Measurements from ENCODE around the gene COL6A3. TPM values are rescaled to one million over a fixed set of nuclear protein-coding genes. Genes with fewer than 3 reads are reported as not detected.

The COL6A3 gene
- total and polyA plus RNA-seq, 2 of the 13 experiments (the other 11 are each of a cell fraction or from before 2014, with no cell fraction given): 0.03 TPM; not detected in 1

DNA sequence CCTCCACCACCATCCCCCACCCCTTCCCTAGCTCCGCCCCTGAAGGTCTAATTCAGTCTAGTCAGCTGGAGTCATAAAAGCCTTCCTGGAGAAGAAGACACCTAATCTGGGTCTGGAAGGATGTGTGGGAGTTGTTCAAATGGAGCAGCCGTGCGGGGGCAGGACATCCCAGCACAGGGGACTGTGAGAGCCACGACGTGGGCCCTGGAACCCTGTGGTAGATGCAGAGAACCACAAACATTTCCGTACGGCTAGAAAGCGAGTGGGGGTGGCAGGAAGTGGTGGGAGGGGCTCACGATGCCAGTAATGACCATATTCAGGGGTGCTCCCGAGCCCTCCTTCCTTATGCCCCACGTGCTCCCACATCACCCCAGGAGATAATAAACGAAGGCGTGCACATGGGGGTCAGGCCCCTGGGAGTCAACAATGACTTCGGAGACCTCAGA lies 20.9 kb upstream of the COL6A3 start:
- POLR2A ChIA-PET: no interaction called here
- Histone ChIP-seq H3K79me2 (ENCODE audit: insufficient read depth, low read length) (no peaks in the 10 kb centered on the region), H3K27me3 (ENCODE audit: control insufficient read depth in 1 of 2, insufficient read depth in 2 of 2, low read length in 2 of 2) (peaks cover 4 to 46% of the 10 kb centered on the region in 2 experiments), H4K20me1 (ENCODE audit: insufficient read depth, low read length) (no peaks in the 10 kb centered on the region), H2AFZ (ENCODE audit: low read length) (no peak overlapping the region), H3K4me2 (ENCODE audit: low read depth, low read length) (no peak overlapping the region), H3K27ac (ENCODE audit: extremely low read length, insufficient read depth, low read length) (no peak overlapping the region), H3K4me1 (ENCODE audit: insufficient read depth, low read length) (no peaks in the 10 kb centered on the region), H3K4me3 (replicated peaks in 1 of 3; ENCODE audit: insufficient read depth in 1 of 3, low read depth in 2 of 3, low read length in 3 of 3) (no peak overlapping the region), H3K36me3 (replicated peaks in 1 of 2; ENCODE audit: control insufficient read depth in 1 of 2, insufficient read depth in 2 of 2, low read length in 2 of 2) (no peaks in the 10 kb centered on the region), H3K9ac (ENCODE audit: insufficient read depth, low read depth, low read length) (no peak overlapping the region), H3K9me3 (ENCODE audit: low read length) (no peaks in the 10 kb centered on the region)
- 5% methylated on average over 13 of the region's 14 CpGs for WGBS (ENCODE audit: low lambda C conversion rate)
- DNase-seq (ENCODE audit: low spot score): no peak
- ATAC-seq: no peak
- intact Hi-C loops (cut with micrococcal nuclease; ENCODE audit: unreplicated experiment) (no loop called here), in situ Hi-C loops (cut with HindIII; ENCODE audit: extremely low pct_ligation_motif_present, low pct_unique_long_range_greater_than_20kb) (no loop called here)
- BruUV-seq (replicated peaks): no TSS peak
- FAIRE-seq: no peak
- TF ChIP-seq SOX6 (IDR thresholded peaks at IDR 0.05): no peak
- TF ChIP-seq SOX6 (CRISPR knock-in tag; IDR thresholded peaks at IDR 0.05): no peak
- no peak for TF ChIP-seq RORA (CRISPR knock-in tag; IDR thresholded peaks at IDR 0.05)
- no peak for TF ChIP-seq BHLHE40 (IDR thresholded peaks at IDR 0.05; ENCODE audit: low read length)
- TF ChIP-seq NBN (conservative IDR thresholded peaks at IDR 0.05): no peak
- no peak for TF ChIP-seq CHD2 (IDR thresholded peaks at IDR 0.05; ENCODE audit: low read depth, low read length)
- no peak for TF ChIP-seq THYN1 (CRISPR knock-in tag; IDR thresholded peaks at IDR 0.05; ENCODE audit: borderline replicate concordance, low read depth)
- no peak for TF ChIP-seq TOPORS (CRISPR knock-in tag; IDR thresholded peaks at IDR 0.05)
- no peak for TF ChIP-seq SNAPC4 (CRISPR knock-in tag; IDR thresholded peaks at IDR 0.05)
- no peak for TF ChIP-seq SNAI1 (CRISPR knock-in tag; IDR thresholded peaks at IDR 0.05; ENCODE audit: borderline replicate concordance)
- no peak for TF ChIP-seq SP4 (CRISPR knock-in tag; IDR thresholded peaks at IDR 0.05)
- no peak for TF ChIP-seq MATR3 (CRISPR knock-in tag; IDR thresholded peaks at IDR 0.05)
- no peak for TF ChIP-seq ZBTB42 (CRISPR knock-in tag; IDR thresholded peaks at IDR 0.05)
- no peak for TF ChIP-seq IRF2 (CRISPR knock-in tag; IDR thresholded peaks at IDR 0.05)
- no peak for TF ChIP-seq CHCHD3 (CRISPR knock-in tag; IDR thresholded peaks at IDR 0.05)
- TF ChIP-seq ZNF296 (CRISPR knock-in tag; conservative IDR thresholded peaks at IDR 0.05): no peak
- TF ChIP-seq, protein P1, sequence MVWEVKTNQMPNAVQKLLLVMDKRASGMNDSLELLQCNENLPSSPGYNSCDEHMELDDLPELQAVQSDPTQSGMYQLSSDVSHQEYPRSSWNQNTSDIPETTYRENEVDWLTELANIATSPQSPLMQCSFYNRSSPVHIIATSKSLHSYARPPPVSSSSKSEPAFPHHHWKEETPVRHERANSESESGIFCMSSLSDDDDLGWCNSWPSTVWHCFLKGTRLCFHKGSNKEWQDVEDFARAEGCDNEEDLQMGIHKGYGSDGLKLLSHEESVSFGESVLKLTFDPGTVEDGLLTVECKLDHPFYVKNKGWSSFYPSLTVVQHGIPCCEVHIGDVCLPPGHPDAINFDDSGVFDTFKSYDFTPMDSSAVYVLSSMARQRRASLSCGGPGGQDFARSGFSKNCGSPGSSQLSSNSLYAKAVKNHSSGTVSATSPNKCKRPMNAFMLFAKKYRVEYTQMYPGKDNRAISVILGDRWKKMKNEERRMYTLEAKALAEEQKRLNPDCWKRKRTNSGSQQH (CRISPR knock-in tag; IDR thresholded peaks at IDR 0.05; ENCODE audit: low read depth): no peak
- TF ChIP-seq TEAD2 (CRISPR knock-in tag; IDR thresholded peaks at IDR 0.05): no peak
- TF ChIP-seq, protein P2, sequence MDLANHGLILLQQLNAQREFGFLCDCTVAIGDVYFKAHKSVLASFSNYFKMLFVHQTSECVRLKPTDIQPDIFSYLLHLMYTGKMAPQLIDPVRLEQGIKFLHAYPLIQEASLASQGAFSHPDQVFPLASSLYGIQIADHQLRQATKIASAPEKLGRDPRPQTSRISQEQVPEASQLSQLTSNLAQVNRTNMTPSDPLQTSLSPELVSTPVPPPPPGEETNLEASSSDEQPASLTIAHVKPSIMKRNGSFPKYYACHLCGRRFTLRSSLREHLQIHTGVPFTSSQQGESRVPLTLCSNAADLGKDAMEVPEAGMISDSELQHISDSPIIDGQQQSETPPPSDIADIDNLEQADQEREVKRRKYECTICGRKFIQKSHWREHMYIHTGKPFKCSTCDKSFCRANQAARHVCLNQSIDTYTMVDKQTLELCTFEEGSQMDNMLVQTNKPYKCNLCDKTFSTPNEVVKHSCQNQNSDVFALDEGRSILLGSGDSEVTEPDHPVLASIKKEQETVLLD (CRISPR knock-in tag; IDR thresholded peaks at IDR 0.05; ENCODE audit: low read depth): no peak
- no peak for TF ChIP-seq ZNF550 (CRISPR knock-in tag; IDR thresholded peaks at IDR 0.05; ENCODE audit: borderline replicate concordance)
- CTCF ChIA-PET (ENCODE audit: low intra/inter-chr PET ratio, low total read pairs): no interaction called here

Measured in HepG2 (cell line).